ENCODE data around the gene AKAP12.

Gene AKAP12

DNA sequence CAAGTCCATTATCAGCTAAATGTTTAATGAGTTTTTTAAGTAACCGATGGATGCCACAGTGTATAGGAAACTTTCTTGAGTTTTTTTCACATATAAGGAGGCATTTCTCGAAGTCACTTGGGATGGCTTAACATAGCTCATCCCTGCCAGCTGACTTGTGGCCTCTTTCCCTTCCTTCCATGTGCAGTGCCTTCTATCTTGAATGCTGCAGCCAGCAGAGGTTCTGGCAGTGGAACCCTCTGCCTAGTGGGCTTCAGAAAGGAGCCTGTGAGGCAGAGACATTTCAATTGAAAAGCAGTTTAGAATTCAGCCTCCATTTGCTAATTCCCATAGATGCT is 51.9 kb downstream of the AKAP12 start:
- H3K27me3 Mint-ChIP-seq (ENCODE audit: low read depth), result no peaks in the 10 kb centered on the region
- H3K36me3 Mint-ChIP-seq (ENCODE audit: low read depth), result peaks cover 4% of the 10 kb centered on the region
- peaks cover 78% of the 10 kb centered on the region for H3K4me1 Mint-ChIP-seq
- peak overlapping the region; percentile 71 to 78 (median 71) for H3K27ac Mint-ChIP-seq
- no peak overlapping the region for H3K4me3 Mint-ChIP-seq
- TF ChIP-seq, protein P1, sequence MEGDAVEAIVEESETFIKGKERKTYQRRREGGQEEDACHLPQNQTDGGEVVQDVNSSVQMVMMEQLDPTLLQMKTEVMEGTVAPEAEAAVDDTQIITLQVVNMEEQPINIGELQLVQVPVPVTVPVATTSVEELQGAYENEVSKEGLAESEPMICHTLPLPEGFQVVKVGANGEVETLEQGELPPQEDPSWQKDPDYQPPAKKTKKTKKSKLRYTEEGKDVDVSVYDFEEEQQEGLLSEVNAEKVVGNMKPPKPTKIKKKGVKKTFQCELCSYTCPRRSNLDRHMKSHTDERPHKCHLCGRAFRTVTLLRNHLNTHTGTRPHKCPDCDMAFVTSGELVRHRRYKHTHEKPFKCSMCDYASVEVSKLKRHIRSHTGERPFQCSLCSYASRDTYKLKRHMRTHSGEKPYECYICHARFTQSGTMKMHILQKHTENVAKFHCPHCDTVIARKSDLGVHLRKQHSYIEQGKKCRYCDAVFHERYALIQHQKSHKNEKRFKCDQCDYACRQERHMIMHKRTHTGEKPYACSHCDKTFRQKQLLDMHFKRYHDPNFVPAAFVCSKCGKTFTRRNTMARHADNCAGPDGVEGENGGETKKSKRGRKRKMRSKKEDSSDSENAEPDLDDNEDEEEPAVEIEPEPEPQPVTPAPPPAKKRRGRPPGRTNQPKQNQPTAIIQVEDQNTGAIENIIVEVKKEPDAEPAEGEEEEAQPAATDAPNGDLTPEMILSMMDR (IDR thresholded peaks at IDR 0.05; ENCODE audit: unreplicated experiment in 3 of 3), result no peak
- H3K9me3 Mint-ChIP-seq, result no peaks in the 10 kb centered on the region

DNA sequence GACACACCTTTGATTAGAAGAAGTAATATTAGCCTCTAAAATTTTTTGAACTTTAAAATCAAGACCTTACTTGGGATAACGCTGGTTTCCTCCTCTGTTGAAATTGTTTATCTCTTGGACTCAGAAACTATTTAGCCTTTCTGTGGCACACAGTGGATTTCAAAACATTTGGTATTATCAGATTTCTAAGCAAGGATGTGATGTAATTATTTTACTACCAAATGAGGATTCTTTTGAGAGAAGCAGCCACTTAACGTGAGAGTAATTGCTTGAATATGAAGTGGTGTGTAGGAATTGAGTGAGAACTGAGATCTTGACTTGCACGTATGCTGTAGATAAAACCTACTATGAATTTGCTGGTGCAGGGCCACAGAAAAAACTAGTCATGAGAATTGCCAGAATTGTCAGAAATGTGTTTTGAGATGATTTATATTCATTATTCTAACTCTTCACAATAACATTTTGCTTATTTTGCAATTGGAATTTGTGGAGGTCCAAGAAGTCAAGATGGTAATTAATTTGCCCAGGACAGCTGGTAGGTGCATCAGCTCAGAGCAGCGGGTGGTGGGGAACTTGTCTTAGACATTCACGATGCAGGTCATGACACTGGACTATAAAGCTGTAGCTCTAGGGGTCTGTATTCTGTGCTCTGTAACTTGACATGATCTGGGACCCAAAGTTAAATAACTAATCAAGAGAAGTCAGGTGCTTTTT is 53.4 kb downstream of the AKAP12 start:
- Mint-ChIP-seq H3K4me1 (peaks cover 91% of the 10 kb centered on the region), H3K9me3 (no peaks in the 10 kb centered on the region), H3K27me3 (ENCODE audit: low read depth) (no peaks in the 10 kb centered on the region), H3K36me3 (ENCODE audit: low read depth) (peaks cover 4% of the 10 kb centered on the region), H3K4me3 (no peak overlapping the region), H3K27ac (peak overlapping the region; percentile 68 to 71 (median 71))
- TF ChIP-seq, protein P1 (IDR thresholded peaks at IDR 0.05; ENCODE audit: unreplicated experiment in 3 of 3), result no peak

DNA sequence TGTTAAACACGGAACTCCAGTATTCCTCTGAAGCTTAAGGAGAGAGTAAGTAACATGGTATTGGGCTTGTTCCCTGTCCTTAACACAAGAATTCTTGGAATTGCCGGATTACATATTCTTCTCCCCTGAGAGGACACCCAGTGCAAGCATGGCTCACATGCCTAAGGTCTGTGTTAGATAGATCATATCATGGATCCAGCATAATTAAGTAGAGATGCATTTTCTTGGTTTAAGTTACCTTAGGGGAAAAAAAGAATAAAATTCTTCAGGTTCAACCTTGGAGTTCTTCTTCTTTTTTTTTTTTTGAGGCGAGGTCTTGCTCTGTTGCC is 53.9 kb downstream of the AKAP12 start:
- Mint-ChIP-seq H3K9me3 (no peaks in the 10 kb centered on the region), H3K27me3 (ENCODE audit: low read depth) (no peaks in the 10 kb centered on the region), H3K4me3 (no peak overlapping the region), H3K27ac (peak overlapping the region; percentile 68 to 71 (median 71)), H3K36me3 (ENCODE audit: low read depth) (peaks cover 3% of the 10 kb centered on the region), H3K4me1 (peaks cover 90% of the 10 kb centered on the region)
- TF ChIP-seq, protein P1 (IDR thresholded peaks at IDR 0.05; ENCODE audit: unreplicated experiment in 3 of 3), result no peak

DNA sequence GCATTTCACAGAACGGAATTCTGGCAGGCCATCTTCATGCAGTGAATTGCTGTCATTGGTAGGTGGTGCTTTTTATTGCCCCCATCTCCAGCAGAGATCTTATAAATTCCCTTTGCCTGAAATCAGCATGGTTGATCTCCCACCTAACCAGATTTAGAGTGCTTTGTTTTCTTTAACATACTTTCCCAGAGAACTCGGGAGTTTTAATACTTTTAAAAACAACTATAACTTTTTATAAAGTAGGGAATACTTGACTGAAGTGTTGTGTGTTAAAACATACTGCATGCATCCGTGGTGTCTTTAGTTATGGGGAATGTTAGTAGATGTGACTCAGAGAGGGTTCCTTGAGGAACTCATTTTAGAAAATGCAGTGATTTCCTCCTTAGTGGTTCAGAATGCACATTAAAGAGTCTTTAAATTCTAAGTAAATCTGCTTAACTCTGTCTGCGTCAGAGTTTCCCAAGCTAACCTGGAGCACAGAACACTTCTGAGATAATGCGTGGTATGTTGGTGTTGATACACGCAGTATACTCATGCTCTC is 54.9 kb downstream of the AKAP12 start:
- Mint-ChIP-seq H3K4me1 (peaks cover 90% of the 10 kb centered on the region), H3K4me3 (no peak overlapping the region), H3K9me3 (no peaks in the 10 kb centered on the region), H3K36me3 (ENCODE audit: low read depth) (no peaks in the 10 kb centered on the region), H3K27ac (peak overlapping the region; percentile 66 to 90 (median 72)), H3K27me3 (ENCODE audit: low read depth) (no peaks in the 10 kb centered on the region)
- TF ChIP-seq, protein P1 (IDR thresholded peaks at IDR 0.05; ENCODE audit: unreplicated experiment in 3 of 3), result no peak

DNA sequence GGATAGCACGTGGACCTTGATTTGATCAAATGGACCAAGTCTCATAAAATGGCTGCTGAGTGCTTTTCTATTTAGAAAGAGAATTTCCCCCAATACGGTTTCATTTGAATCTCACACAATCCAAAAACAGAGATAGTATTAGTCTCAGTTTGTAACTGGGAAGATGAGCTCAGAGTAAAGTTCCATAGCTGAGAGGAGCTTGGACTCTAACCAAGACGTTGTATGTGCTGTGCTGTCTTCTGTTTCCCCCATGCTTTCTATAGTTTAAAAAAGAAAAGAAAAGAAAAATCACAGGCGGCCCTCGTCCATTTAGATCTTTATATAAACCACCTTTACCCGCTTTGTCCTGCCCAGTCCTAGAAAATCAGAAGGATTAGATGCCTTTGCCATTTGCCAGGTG is 58.1 kb downstream of the AKAP12 start:
- Mint-ChIP-seq H3K4me3 (peak overlapping the region in 1 of 3 experiments; percentile 8), H3K9me3 (no peaks in the 10 kb centered on the region), H3K36me3 (ENCODE audit: low read depth) (peaks cover 7% of the 10 kb centered on the region), H3K4me1 (peaks cover 84% of the 10 kb centered on the region), H3K27me3 (ENCODE audit: low read depth) (no peaks in the 10 kb centered on the region), H3K27ac (peak overlapping the region; percentile 16 to 86 (median 73))
- TF ChIP-seq, protein P1 (IDR thresholded peaks at IDR 0.05; ENCODE audit: unreplicated experiment in 3 of 3), result no peak

DNA sequence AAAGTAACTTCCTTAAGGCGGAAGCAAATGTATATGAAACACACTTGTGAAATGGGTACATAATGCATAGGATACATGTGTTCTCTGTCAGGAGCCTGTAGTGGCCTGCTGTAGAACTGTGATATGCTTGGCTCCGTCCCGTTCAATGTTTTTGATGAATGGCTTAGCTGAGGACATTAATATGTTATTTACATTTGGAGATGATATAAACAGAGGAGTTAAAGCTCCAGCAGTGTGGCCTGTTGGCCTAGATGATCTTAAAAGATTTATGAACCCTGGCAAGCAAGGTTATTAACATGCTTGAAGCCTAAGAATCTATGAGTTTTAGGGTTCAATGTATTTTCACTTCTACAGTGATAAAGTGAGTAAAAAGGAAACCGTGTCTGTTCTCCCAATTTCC is 59.2 kb downstream of the AKAP12 start:
- Mint-ChIP-seq H3K4me1 (peaks cover 81% of the 10 kb centered on the region), H3K27me3 (ENCODE audit: low read depth) (no peaks in the 10 kb centered on the region), H3K9me3 (no peaks in the 10 kb centered on the region), H3K27ac (peak overlapping the region; percentile 42 to 87 (median 87)), H3K36me3 (ENCODE audit: low read depth) (peaks cover 16% of the 10 kb centered on the region), H3K4me3 (peak overlapping the region in 2 of 3 experiments; percentile 28 to 41)
- TF ChIP-seq, protein P1 (IDR thresholded peaks at IDR 0.05; ENCODE audit: unreplicated experiment in 3 of 3), result no peak
